Duodenal mucosa (tissue), 2 donors: ENCODE measurements around the gene KLHL20.
"Not testable (repeated sequence)": the region's sequence is repeated elsewhere in the genome, so short reads cannot be mapped to it uniquely, and the experiment has no call there.

Experiments used
- H3K27ac ChIP-seq: one replicate; pipeline ENCODE4 v1.7.0; 2013; ENCODE audit warnings: low read depth, low read length
- H3K27me3 ChIP-seq, 2 donors: one replicate each; pipeline ENCODE4 v1.7.0; 2013; ENCODE audit warnings: low read length in 2 of 2, control low read depth in 1 of 2; ENCODE audit not compliant: insufficient read depth in 2 of 2, control insufficient read depth in 1 of 2
- H3K36me3 ChIP-seq, 2 donors: one replicate each; pipeline ENCODE4 v1.7.0; 2013; ENCODE audit warnings: low read length in 2 of 2, control low read depth in 1 of 2; ENCODE audit not compliant: insufficient read depth in 2 of 2, control insufficient read depth in 1 of 2
- H3K4me1 ChIP-seq, 2 donors: one replicate each; pipeline ENCODE4 v1.7.0; 2013; ENCODE audit warnings: low read length in 2 of 2, control low read depth in 1 of 2; ENCODE audit not compliant: insufficient read depth in 2 of 2, control insufficient read depth in 1 of 2
- H3K4me3 ChIP-seq, 2 donors: one replicate each; pipeline ENCODE4 v1.7.0; 2013; ENCODE audit warnings: low read length in 2 of 2, low read depth in 1 of 2
- H3K9ac ChIP-seq, 2 donors: one replicate each; pipeline ENCODE4 v1.7.0; 2013; ENCODE audit warnings: low read length in 2 of 2, low read depth in 1 of 2
- H3K9me3 ChIP-seq, 2 donors: one replicate each; pipeline ENCODE4 v1.7.0; 2013; ENCODE audit warnings: low read length in 2 of 2, control low read depth in 1 of 2; ENCODE audit not compliant: control insufficient read depth in 1 of 2

Gene KLHL20

GRCh38 chr1:173770330-173770729 is 55.5 kb downstream of the KLHL20 start:
- H3K9me3 ChIP-seq, H3K27me3 ChIP-seq, H3K4me1 ChIP-seq, H3K27ac ChIP-seq, H3K4me3 ChIP-seq, H3K36me3 ChIP-seq, H3K9ac ChIP-seq: not testable (repeated sequence)

GRCh38 chr1:173771560-173771959 is 56.8 kb downstream of the KLHL20 start:
- Histone ChIP-seq H3K9ac (no peak overlapping the region), H3K27me3 (no peaks in the 10 kb centered on the region), H3K9me3 (no peaks in the 10 kb centered on the region), H3K4me1 (no peaks in the 10 kb centered on the region), H3K27ac (no peak overlapping the region), H3K36me3 (peaks cover 4 to 14% of the 10 kb centered on the region in 2 donors), H3K4me3 (no peak overlapping the region)

- Histone ChIP-seq H3K4me1 (no peaks in the 10 kb centered on the region), H3K36me3 (peaks cover 6 to 27% of the 10 kb centered on the region in 2 donors)
Measured at GRCh38 chr1:173775578-173776226, 60.9 kb downstream of the KLHL20 start.

GRCh38 chr1:173779936-173780335 is 65.2 kb downstream of the KLHL20 start:
- H3K27me3 ChIP-seq, result no peaks in the 10 kb centered on the region

More at GRCh38 chr1:173775578-173776226, 60.9 kb downstream of the KLHL20 start:
- Histone ChIP-seq H3K27ac (no peak overlapping the region), H3K27me3 (no peaks in the 10 kb centered on the region), H3K9me3 (no peaks in the 10 kb centered on the region), H3K9ac (no peak overlapping the region), H3K4me3 (no peak overlapping the region)

GRCh38 chr1:173784997-173785396 is 70.2 kb downstream of the KLHL20 start:
- Histone ChIP-seq H3K36me3 (peaks cover 24 to 52% of the 10 kb centered on the region in 2 donors), H3K4me1 (no peaks in the 10 kb centered on the region), H3K27ac (no peak overlapping the region)

More at GRCh38 chr1:173779936-173780335, 65.2 kb downstream of the KLHL20 start:
- H3K9me3 ChIP-seq, result no peaks in the 10 kb centered on the region
- no peak overlapping the region for H3K4me3 ChIP-seq
- H3K36me3 ChIP-seq, result peaks cover 24 to 56% of the 10 kb centered on the region in 2 donors
- H3K9ac ChIP-seq, result no peak overlapping the region
- H3K27ac ChIP-seq, result no peak overlapping the region
- H3K4me1 ChIP-seq, result no peaks in the 10 kb centered on the region

GRCh38 chr1:173789841-173790240 is 75.1 kb downstream of the KLHL20 start:
- no peak overlapping the region for H3K27ac ChIP-seq
- no peak overlapping the region for H3K9ac ChIP-seq
- no peaks in the 10 kb centered on the region for H3K27me3 ChIP-seq
- H3K4me1 ChIP-seq, result no peaks in the 10 kb centered on the region
- H3K9me3 ChIP-seq, result no peaks in the 10 kb centered on the region
- H3K4me3 ChIP-seq, result no peak overlapping the region
- H3K36me3 ChIP-seq, result peaks cover 4 to 19% of the 10 kb centered on the region in 2 donors

More at GRCh38 chr1:173784997-173785396, 70.2 kb downstream of the KLHL20 start:
- Histone ChIP-seq H3K4me3 (no peak overlapping the region), H3K9me3 (no peaks in the 10 kb centered on the region), H3K27me3 (no peaks in the 10 kb centered on the region), H3K9ac (no peak overlapping the region)

- no peak overlapping the region for H3K9ac ChIP-seq
- no peaks in the 10 kb centered on the region for H3K9me3 ChIP-seq
- H3K27ac ChIP-seq, result no peak overlapping the region
- H3K36me3 ChIP-seq, result peaks cover 0 to 9% of the 10 kb centered on the region in 2 donors
- no peak overlapping the region for H3K4me3 ChIP-seq
- H3K4me1 ChIP-seq, result no peaks in the 10 kb centered on the region
- no peaks in the 10 kb centered on the region for H3K27me3 ChIP-seq
Measured at GRCh38 chr1:173798078-173798477, 83.3 kb downstream of the KLHL20 start.

GRCh38 chr1:173799995-173800394 is 85.2 kb downstream of the KLHL20 start:
- not testable (repeated sequence) for H3K4me3 ChIP-seq, H3K27ac ChIP-seq, H3K4me1 ChIP-seq, H3K9me3 ChIP-seq, H3K9ac ChIP-seq, H3K27me3 ChIP-seq
- H3K36me3 ChIP-seq, result peaks cover 0 to 11% of the 10 kb centered on the region in 2 donors

GRCh38 chr1:173802961-173803360 is 88.2 kb downstream of the KLHL20 start:
- no peak overlapping the region for H3K4me3 ChIP-seq
- H3K9me3 ChIP-seq, result no peaks in the 10 kb centered on the region
- H3K27me3 ChIP-seq, result no peaks in the 10 kb centered on the region
- H3K4me1 ChIP-seq, result no peaks in the 10 kb centered on the region
- H3K9ac ChIP-seq, result no peak overlapping the region
- peaks cover 4 to 13% of the 10 kb centered on the region in 2 donors for H3K36me3 ChIP-seq
- H3K27ac ChIP-seq, result no peak overlapping the region

- not testable (repeated sequence) for H3K9me3 ChIP-seq, H3K9ac ChIP-seq, H3K4me1 ChIP-seq, H3K27ac ChIP-seq, H3K4me3 ChIP-seq, H3K27me3 ChIP-seq
- peaks cover 0 to 13% of the 10 kb centered on the region in 2 donors for H3K36me3 ChIP-seq
Measured at GRCh38 chr1:173813654-173814053, 98.9 kb downstream of the KLHL20 start.
